ENCODE measurements around the gene SLFN12. TPM values are rescaled to one million over a fixed set of nuclear protein-coding genes. Genes with fewer than 3 reads are reported as not detected.
A peak's percentile ranks its signal among the peaks of the same experiment; 100 is the strongest.
"Not testable (repeated sequence)": the region's sequence is repeated elsewhere in the genome, so short reads cannot be mapped to it uniquely, and the experiment has no call there.

SLFN12 gene
- 10 to 100 TPM; 18.5 to 20.1 (median 18.8) TPM for polyA plus RNA-seq (ENCODE audit: insufficient read length in 4 of 4)

DNA sequence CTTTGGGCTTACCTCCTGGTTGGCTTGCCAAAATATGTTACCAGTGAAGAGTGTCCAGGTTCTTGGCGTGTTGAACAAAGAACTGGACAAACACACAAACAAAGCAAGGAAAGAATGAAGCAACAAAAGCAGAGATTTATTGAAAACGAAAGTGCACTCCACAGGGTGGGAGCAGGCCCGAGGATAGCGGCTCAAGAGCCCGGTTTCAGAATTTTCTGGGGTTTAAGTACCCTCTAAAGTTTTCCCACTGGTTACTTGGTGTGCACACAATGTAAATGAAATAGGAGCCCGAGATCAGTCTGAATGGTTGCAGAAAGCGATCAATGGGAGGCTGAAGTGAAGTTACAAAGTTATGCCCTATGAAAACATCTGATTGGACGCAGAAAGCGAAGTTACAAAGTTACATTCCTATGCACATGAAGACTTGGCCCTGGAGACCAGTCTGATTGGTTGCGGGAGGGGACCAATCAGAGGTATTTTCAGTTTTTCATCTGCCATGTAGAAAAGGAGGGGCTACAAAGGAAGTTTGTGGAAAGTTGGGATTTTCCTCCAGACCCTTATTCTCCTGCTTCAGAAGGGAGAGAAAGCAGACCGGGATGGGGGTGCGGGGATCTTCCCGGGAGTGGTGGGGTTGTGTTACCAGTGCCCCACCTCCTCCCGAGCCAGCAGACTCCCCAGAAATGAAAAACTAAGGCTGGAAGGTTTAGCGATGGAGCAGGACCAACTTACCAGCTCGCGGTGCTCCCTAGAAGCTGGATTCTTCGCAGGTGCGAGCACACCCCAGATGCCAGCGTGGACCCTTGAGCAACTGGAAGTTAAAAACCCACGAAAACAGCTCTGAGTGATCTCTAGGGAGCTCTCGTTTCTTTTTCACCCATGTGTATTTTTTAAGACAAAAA, at the start of gene SLFN12:
Gene SLFN12, minus strand, starts transcription at position 325 of the 899 bp plus-strand sequence. CDS start 9,472 bp downstream, outside the sequence.
- peak; percentile 75 to 92 (median 87) for DNase-seq (ENCODE audit: low read depth in 4 of 4, low spot score in 2 of 4)

DNA sequence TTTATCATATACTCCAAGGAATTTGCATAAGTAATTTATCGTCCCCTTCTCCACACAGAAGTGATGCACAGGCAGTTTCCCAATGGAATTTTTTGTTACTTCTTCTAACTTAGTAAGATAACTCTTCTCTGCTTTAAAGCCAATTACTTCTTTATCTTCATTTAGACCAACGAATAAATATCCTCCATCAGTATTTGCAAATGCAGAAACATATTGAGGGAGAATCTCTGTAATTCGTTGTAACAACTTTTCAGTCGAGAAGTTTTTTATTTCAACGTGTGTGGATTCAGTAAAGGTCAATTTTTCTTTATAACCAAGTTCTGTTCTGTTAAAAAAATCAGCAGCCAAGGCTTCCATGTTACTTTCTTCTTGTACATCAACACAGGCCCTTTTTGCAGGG, 47.0 kb upstream of the SLFN12 start:
- DNase-seq (ENCODE audit: low read depth in 4 of 4, low spot score in 2 of 4), result no peak

- DNase-seq (ENCODE audit: low read depth in 4 of 4, low spot score in 2 of 4), result no peak
Measured at GRCh38 chr17:35477248-35477647, 44.9 kb upstream of the SLFN12 start.

GRCh38 chr17:35476283-35476820, 44.1 kb upstream of the SLFN12 start:
- no peak for DNase-seq (ENCODE audit: low read depth in 4 of 4, low spot score in 2 of 4)

- no peak for DNase-seq (ENCODE audit: low read depth in 4 of 4, low spot score in 2 of 4)
Measured at GRCh38 chr17:35468475-35468874, 36.2 kb upstream of the SLFN12 start.

DNA sequence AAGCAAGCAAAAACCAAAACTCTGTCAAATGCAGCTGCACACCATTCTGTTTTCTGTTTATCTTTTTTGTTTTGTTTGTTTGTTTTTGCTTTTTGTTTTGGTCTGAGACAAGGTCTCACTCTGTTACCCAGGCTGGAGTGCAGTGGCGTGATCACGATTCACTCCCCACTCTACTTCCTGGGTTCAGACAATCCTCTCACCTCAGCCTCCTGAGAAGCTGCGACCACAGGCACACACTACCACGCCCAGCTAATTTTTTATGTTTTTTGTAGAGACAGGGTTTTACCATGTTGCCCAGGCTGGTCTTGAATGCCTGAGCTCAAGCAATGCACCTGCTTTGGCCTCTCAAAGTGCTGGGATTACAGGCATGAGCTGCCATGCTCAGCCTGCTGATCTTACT, 35.5 kb upstream of the SLFN12 start:
- no peak for DNase-seq (ENCODE audit: low read depth in 4 of 4, low spot score in 2 of 4)

GRCh38 chr17:35460354-35460851, 28.1 kb upstream of the SLFN12 start:
- DNase-seq (ENCODE audit: low read depth in 4 of 4, low spot score in 2 of 4), result no peak

GRCh38 chr17:35454035-35454434, 21.7 kb upstream of the SLFN12 start:
- not testable (repeated sequence) for DNase-seq (ENCODE audit: low read depth in 4 of 4, low spot score in 2 of 4)

DNA sequence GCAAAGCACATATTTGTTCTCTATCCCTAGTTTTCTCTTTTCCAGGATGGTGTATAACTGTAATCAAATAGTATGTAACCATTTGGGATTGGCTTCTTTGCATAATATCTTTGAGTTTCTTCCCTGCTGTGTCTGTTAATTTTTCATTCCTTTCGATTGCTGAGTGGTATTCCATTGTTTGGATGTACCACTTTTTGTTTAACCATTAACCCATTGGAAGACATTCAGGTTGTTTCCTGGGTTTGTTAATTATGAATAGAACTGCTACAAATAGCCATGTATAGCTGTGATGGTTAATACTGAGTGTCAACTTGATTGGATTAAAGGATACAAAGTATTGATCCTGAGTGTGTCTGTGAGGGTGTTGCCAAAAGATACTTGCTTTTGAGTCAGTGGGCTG, 20.9 kb upstream of the SLFN12 start:
- DNase-seq (ENCODE audit: low read depth in 4 of 4, low spot score in 2 of 4), result no peak

- DNase-seq (ENCODE audit: low read depth in 4 of 4, low spot score in 2 of 4), result no peak
Measured at GRCh38 chr17:35449371-35449931, 17.2 kb upstream of the SLFN12 start.

- DNase-seq (ENCODE audit: low read depth in 4 of 4, low spot score in 2 of 4), result no peak
Measured at GRCh38 chr17:35448899-35449227, 16.6 kb upstream of the SLFN12 start.

- DNase-seq (ENCODE audit: low read depth in 4 of 4, low spot score in 2 of 4), result peak in 2 of 4 donors; percentile 45 to 68
Measured at GRCh38 chr17:35448214-35448898, 16.1 kb upstream of the SLFN12 start, which contains the start of gene SLFN13. TSS of gene SLFN13 (minus strand) at chr17:35448766. CDS start at chr17:35445680, 3,086 bp downstream.

- DNase-seq (ENCODE audit: low read depth in 4 of 4, low spot score in 2 of 4), result no peak
Measured at GRCh38 chr17:35447499-35447898, 15.2 kb upstream of the SLFN12 start.

DNA sequence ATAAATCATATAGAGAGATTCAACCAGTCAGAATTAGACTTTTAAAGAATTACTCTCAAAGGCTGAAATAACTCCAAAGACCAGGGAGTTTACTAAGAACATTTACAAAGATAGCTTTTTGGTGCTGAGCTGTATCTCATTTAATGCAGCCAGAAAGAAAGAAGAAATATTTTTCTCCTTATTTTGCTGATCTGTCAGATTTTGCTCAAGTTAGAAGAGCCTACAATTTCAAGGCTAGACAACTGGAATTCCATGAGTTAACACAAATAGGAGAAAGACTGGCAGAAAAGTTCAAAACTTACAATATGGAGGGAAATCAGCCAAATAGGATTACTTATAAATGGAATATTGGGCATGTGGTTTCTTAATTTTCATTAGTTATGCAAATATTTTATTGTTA, 6.1 kb upstream of the SLFN12 start:
- DNase-seq (ENCODE audit: low read depth in 4 of 4, low spot score in 2 of 4), result no peak

DNA sequence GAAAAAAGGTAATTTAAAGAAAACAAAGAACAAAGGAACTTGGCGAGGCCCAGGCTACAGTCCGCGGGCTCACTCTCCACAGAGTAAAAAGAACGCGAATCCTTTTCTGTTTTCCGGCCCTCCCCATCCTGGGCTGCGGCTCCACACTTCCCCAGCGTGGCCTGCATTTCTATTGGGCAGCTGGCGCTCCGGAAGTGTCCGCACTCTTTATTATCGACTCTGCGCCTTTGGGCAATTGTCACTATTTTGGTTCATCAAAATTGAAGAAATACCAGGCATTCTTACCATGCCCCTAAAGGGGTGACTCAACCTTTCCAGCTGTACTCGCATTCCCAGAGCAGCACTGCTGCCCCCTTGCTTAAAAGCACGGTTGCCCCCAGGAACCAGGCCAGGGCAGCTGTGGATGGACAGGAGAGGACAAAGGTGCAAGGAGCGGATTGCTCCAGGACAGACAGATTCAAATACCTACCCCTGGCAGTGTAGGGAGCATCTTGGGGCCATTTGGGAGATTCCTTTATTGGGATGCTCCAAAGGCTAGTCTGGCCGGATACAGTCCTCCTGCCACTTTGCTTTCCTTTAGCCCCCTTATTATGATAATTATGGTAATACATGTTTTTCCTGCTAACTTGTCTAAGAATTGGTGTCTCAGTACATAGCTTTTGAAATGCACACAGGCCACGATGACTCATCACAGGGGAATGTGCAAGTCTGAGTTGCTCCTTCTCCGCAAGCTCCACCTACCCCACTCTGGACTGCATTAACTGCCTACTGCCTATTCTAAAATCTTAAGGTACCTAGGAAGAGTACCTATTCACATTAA, 985 bp upstream of the SLFN12 start:
- peak in 3 of 4 donors; percentile 39 to 81 (median 60) for DNase-seq (ENCODE audit: low read depth in 4 of 4, low spot score in 2 of 4)

GRCh38 chr17:35429702-35430101, 2.6 kb downstream of the SLFN12 start:
- no peak for DNase-seq (ENCODE audit: low read depth in 4 of 4, low spot score in 2 of 4)

DNA sequence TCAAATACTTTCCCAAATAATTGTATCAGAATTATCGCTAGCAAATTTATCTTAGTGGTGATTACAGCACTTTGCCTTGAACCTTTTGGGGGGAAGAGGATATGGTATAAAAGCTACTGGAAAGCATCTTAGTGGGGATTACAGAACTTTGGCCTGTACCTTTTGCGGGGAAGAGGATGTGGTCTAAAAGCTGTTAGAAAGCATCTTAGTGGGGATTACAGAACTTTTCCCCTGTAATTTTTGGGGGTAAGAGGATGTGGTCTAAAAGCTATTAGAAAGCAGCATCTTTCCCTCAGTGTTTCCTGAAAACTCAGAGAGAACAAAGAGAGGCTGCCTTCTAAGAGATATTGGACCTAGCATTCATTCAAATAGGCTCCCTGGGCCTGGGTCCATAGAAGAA, 4.1 kb downstream of the SLFN12 start:
- DNase-seq (ENCODE audit: low read depth in 4 of 4, low spot score in 2 of 4), result no peak

- DNase-seq (ENCODE audit: low read depth in 4 of 4, low spot score in 2 of 4), result no peak
Measured at GRCh38 chr17:35423761-35424160, 8.5 kb downstream of the SLFN12 start.

DNA sequence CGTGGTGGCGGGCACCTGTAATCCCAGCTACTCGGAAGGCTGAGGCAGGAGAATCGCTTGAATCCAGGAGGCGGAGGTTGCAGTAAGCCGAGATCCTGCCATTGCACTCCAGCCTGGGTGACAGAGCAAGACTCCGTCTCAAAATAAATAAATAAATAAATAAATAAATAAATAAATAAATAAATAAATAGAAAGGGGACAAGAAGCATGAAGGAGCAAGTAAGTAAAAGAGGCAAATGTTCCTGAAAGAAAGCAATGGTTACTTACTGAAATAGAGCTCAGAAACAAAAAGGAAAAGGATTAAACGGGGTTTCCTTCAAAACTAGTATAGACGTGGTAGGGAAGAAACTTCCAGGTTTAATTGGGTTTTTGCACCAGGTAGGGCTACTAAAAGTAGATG, 11.2 kb downstream of the SLFN12 start:
- not testable (repeated sequence) for DNase-seq (ENCODE audit: low read depth in 4 of 4, low spot score in 2 of 4)

GRCh38 chr17:35416659-35417058, 15.6 kb downstream of the SLFN12 start:
- DNase-seq (ENCODE audit: low read depth in 4 of 4, low spot score in 2 of 4), result no peak

All from left renal cortex interstitium (tissue), 4 donors.